ENCODE data around the gene PARP15.
"Not testable (repeated sequence)": the region's sequence is repeated elsewhere in the genome, so short reads cannot be mapped to it uniquely, and the experiment has no call there.

PARP15 gene

GRCh38 chr3:122577409-122578031 lies at the start of gene PARP15:
TSS of gene PARP15 (plus strand) at chr3:122577650. CDS start at chr3:122577668, 18 bp downstream.
- DNase-seq (ENCODE audit: low spot score): no peak

GRCh38 chr3:122530164-122530563 lies 47.3 kb upstream of the PARP15 start:
- DNase-seq (ENCODE audit: low spot score): no peak

- DNase-seq (ENCODE audit: low spot score): no peak
These were observed 44.0 kb upstream of the PARP15 start for GRCh38 chr3:122533480-122533879.

GRCh38 chr3:122533931-122534334 lies 43.5 kb upstream of the PARP15 start:
- DNase-seq (ENCODE audit: low spot score): no peak

- DNase-seq (ENCODE audit: low spot score): no peak
These were observed 41.4 kb upstream of the PARP15 start for GRCh38 chr3:122535964-122536631.

- DNase-seq (ENCODE audit: low spot score): no peak
These were observed 40.8 kb upstream of the PARP15 start for GRCh38 chr3:122536632-122537001.

GRCh38 chr3:122538956-122539490 lies 38.4 kb upstream of the PARP15 start:
- DNase-seq (ENCODE audit: low spot score): no peak

GRCh38 chr3:122546151-122546550 lies 31.3 kb upstream of the PARP15 start:
- DNase-seq (ENCODE audit: low spot score): no peak

- no peak for DNase-seq (ENCODE audit: low spot score)
These were observed 29.4 kb upstream of the PARP15 start for GRCh38 chr3:122548076-122548475.

GRCh38 chr3:122548619-122549018 lies 28.8 kb upstream of the PARP15 start:
- no peak for DNase-seq (ENCODE audit: low spot score)

GRCh38 chr3:122553171-122553570 lies 24.3 kb upstream of the PARP15 start:
- DNase-seq (ENCODE audit: low spot score): no peak

GRCh38 chr3:122555275-122556071 lies 22.0 kb upstream of the PARP15 start:
- no peak for DNase-seq (ENCODE audit: low spot score)

GRCh38 chr3:122557356-122557755 lies 20.1 kb upstream of the PARP15 start:
- no peak for DNase-seq (ENCODE audit: low spot score)

GRCh38 chr3:122558605-122559004 lies 18.8 kb upstream of the PARP15 start:
- no peak for DNase-seq (ENCODE audit: low spot score)

GRCh38 chr3:122559906-122560305 lies 17.5 kb upstream of the PARP15 start:
- DNase-seq (ENCODE audit: low spot score): no peak

- DNase-seq (ENCODE audit: low spot score): peak; percentile 69
These were observed 16.8 kb upstream of the PARP15 start for GRCh38 chr3:122560680-122561079.

- no peak for DNase-seq (ENCODE audit: low spot score)
These were observed 14.3 kb upstream of the PARP15 start for GRCh38 chr3:122562923-122563716.

GRCh38 chr3:122563717-122564025 lies 13.8 kb upstream of the PARP15 start:
- DNase-seq (ENCODE audit: low spot score): no peak

- peak; percentile 87 for DNase-seq (ENCODE audit: low spot score)
These were observed 13.1 kb upstream of the PARP15 start, which contains the start of the genes DTX3L and PARP9 for GRCh38 chr3:122564155-122564912. TSS of gene DTX3L (plus strand) at chr3:122564338. CDS start at chr3:122564427, 89 bp downstream. TSS of gene PARP9 (minus strand) at chr3:122564300. CDS start at chr3:122559620, 4,680 bp downstream.

- not testable (repeated sequence) for DNase-seq (ENCODE audit: low spot score)
These were observed 9.3 kb upstream of the PARP15 start for GRCh38 chr3:122568131-122568530.

- DNase-seq (ENCODE audit: low spot score): no peak
These were observed 8.7 kb upstream of the PARP15 start for GRCh38 chr3:122568755-122569154.

Measured in germinal center (tissue), 1 donor.